ENCODE measurements around the gene USP32. TPM values are rescaled to one million over a fixed set of nuclear protein-coding genes. Genes with fewer than 3 reads are reported as not detected.
"Not testable (repeated sequence)": the region's sequence is repeated elsewhere in the genome, so short reads cannot be mapped to it uniquely, and the experiment has no call there.

USP32 gene
- total RNA-seq, 2 experiments from 2014 or later, result 35.8 to 40.1 TPM

DNA sequence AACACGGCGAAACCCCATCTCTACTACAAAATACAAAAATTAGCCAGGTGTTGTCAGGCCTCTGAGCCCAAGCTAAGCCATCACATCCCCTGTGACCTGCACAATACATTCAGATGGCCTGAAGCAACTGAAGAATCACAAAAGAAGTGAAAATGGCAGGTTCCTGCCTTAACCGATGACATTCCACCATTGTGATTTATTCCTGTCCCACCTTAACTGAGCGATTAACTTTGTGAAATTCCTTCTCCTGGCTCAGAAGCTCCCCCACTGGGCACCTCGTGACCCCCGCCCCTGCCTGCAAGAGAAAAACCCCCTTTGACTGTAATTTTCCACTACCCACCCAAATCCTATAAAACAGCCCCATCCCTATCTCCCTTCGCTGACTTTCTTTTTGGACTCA, 7.0 kb downstream of the USP32 start:
- H3K27me3 Mint-ChIP-seq; POLR2A ChIA-PET; H3K36me3 Mint-ChIP-seq (ENCODE audit: low read depth); H3K4me3 Mint-ChIP-seq; H3K9me3 Mint-ChIP-seq; H3K27ac Mint-ChIP-seq; DNase-seq: not testable (repeated sequence)
- CTCF ChIA-PET, result interaction anchor here (0.7 kb wide), 1 partner anchor 20 kb away, joined by 3 read pairs; no protein-coding TSS in a partner anchor
- peaks cover 36% of the 10 kb centered on the region for H3K4me1 Mint-ChIP-seq

- Mint-ChIP-seq H3K4me1 (peaks cover 28% of the 10 kb centered on the region), H3K27me3 (no peaks in the 10 kb centered on the region), H3K36me3 (ENCODE audit: low read depth) (peaks cover 6% of the 10 kb centered on the region), H3K27ac (no peak overlapping the region), H3K4me3 (no peak overlapping the region), H3K9me3 (no peaks in the 10 kb centered on the region)
- no peak for DNase-seq
- POLR2A ChIA-PET, result no interaction called here
- CTCF ChIA-PET, result interaction anchor here (1.0 to 1.3 kb wide), 2 partner anchors 9 to 153 kb away, joined by 3 to 5 read pairs; partner anchors contain the start of gene USP32
Observed at GRCh38 chr17:60383379-60383778, 8.6 kb downstream of the USP32 start.

- H3K4me3 Mint-ChIP-seq, result no peak overlapping the region
- CTCF ChIA-PET, result interaction anchor here (1.3 kb wide), 1 partner anchor 10 kb away, joined by 5 read pairs; the partner anchor contains the start of gene USP32
- H3K9me3 Mint-ChIP-seq, result no peaks in the 10 kb centered on the region
- H3K27ac Mint-ChIP-seq, result no peak overlapping the region
- H3K27me3 Mint-ChIP-seq, result no peaks in the 10 kb centered on the region
- H3K36me3 Mint-ChIP-seq (ENCODE audit: low read depth), result peaks cover 8% of the 10 kb centered on the region
- POLR2A ChIA-PET, result interaction anchor here (1.2 kb wide), 1 partner anchor 10 kb away, joined by 3 read pairs; the partner anchor contains the start of gene USP32
- peaks cover 23% of the 10 kb centered on the region for H3K4me1 Mint-ChIP-seq
- no peak for DNase-seq
Observed at GRCh38 chr17:60381958-60382357, 10.0 kb downstream of the USP32 start.

- H3K4me3 Mint-ChIP-seq; H3K27ac Mint-ChIP-seq; H3K9me3 Mint-ChIP-seq; H3K36me3 Mint-ChIP-seq (ENCODE audit: low read depth); POLR2A ChIA-PET; H3K27me3 Mint-ChIP-seq; DNase-seq: not testable (repeated sequence)
- CTCF ChIA-PET, result interaction anchor here (0.6 kb wide), 1 partner anchor 236 kb away, joined by 3 read pairs; no protein-coding TSS in a partner anchor
- peaks cover 11% of the 10 kb centered on the region for H3K4me1 Mint-ChIP-seq
Observed at GRCh38 chr17:60379461-60379860, 12.5 kb downstream of the USP32 start.

DNA sequence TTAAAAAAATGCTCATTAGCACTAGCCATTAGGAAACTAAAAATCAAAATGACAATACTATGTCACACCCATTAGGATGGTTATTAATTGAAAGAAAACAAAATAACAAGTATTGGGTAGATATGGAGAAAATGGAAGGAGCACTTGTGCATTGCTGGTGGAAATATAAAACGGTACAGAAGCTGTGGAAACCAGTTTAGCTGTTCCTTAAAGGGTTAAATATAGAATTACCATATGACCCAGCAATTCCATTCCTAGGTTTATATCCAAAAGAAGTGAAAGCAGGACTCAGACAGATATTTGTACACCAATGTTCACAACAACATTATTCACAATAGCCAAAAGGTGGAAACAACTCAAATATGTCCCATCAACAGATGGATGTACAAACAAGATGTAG, 13.7 kb downstream of the USP32 start:
- DNase-seq, H3K27me3 Mint-ChIP-seq, H3K9me3 Mint-ChIP-seq, H3K4me3 Mint-ChIP-seq, H3K27ac Mint-ChIP-seq, POLR2A ChIA-PET, CTCF ChIA-PET, H3K4me1 Mint-ChIP-seq: not testable (repeated sequence)
- peaks cover 11% of the 10 kb centered on the region for H3K36me3 Mint-ChIP-seq (ENCODE audit: low read depth)

DNA sequence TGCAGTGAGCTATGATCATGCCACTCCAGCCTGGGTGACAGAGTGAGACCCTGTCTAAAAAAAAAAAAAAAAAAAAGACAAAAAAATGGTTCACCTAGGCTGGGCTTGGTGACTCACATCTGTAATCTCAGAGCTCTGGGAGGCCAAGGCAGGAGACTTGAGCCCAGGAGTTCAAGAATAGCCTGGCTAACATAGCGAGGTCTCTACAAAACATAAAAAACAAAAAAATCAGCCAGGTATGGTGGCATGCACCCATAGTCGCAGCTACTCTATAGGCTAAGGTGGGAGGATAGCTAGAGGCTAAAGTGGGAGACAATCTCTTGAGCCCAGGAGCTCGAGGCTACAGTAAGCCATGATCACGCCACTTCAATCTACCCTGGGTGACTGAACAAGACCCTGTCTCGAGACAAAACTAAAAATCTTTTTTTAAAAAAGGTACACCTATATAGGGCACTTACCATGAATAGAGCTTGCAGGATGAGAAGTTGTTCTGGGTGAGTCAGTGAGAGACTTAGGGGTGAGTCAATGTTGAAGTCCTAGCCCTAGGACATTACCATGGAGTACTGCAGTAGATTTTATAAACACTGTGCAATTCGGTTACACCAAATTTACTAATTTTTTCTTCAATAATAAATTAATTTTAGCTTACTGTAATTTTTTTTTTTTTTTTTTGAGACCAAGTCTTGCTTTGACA, 19.0 kb downstream of the USP32 start:
- Mint-ChIP-seq H3K9me3 (no peaks in the 10 kb centered on the region), H3K27ac (no peak overlapping the region), H3K27me3 (no peaks in the 10 kb centered on the region), H3K4me3 (no peak overlapping the region), H3K36me3 (ENCODE audit: low read depth) (peaks cover 12% of the 10 kb centered on the region), H3K4me1 (peaks cover 19% of the 10 kb centered on the region)
- ChIA-PET POLR2A (no interaction called here), CTCF (interaction anchor here (0.7 to 1.3 kb wide), 4 partner anchors 17 to 145 kb away, joined by 3 to 4 read pairs (median 3); partner anchors contain the start of gene USP32)
- no peak for DNase-seq

- POLR2A ChIA-PET, result no interaction called here
Observed at GRCh38 chr17:60371818-60372510, 20.0 kb downstream of the USP32 start.

GRCh38 chr17:60371416-60371815, 20.5 kb downstream of the USP32 start:
- CTCF ChIA-PET, result interaction anchor here (0.7 kb wide), 1 partner anchor 21 kb away, joined by 6 read pairs; no protein-coding TSS in a partner anchor
- Mint-ChIP-seq H3K36me3 (ENCODE audit: low read depth) (peaks cover 7% of the 10 kb centered on the region), H3K4me3 (no peak overlapping the region), H3K9me3 (no peaks in the 10 kb centered on the region), H3K4me1 (peaks cover 19% of the 10 kb centered on the region), H3K27me3 (no peaks in the 10 kb centered on the region), H3K27ac (no peak overlapping the region)
- POLR2A ChIA-PET, result no interaction called here
- no peak for DNase-seq

More at GRCh38 chr17:60371818-60372510, 20.0 kb downstream of the USP32 start:
- no peak for DNase-seq
- Mint-ChIP-seq H3K9me3 (no peaks in the 10 kb centered on the region), H3K4me3 (no peak overlapping the region), H3K4me1 (peaks cover 19% of the 10 kb centered on the region), H3K27me3 (no peaks in the 10 kb centered on the region), H3K27ac (no peak overlapping the region), H3K36me3 (ENCODE audit: low read depth) (peaks cover 10% of the 10 kb centered on the region)
- CTCF ChIA-PET, result interaction anchor here (0.7 to 1.0 kb wide), 2 partner anchors 20 to 144 kb away, joined by 3 to 6 read pairs; no protein-coding TSS in a partner anchor

GRCh38 chr17:60369727-60370126, 22.2 kb downstream of the USP32 start:
- peaks cover 7% of the 10 kb centered on the region for H3K36me3 Mint-ChIP-seq (ENCODE audit: low read depth)
- no peak overlapping the region for H3K27ac Mint-ChIP-seq
- H3K9me3 Mint-ChIP-seq, result no peaks in the 10 kb centered on the region
- ChIA-PET POLR2A (interaction anchor here (0.6 kb wide), 1 partner anchor 20 kb away, joined by 3 read pairs; no protein-coding TSS in a partner anchor), CTCF (interaction anchor here (0.9 kb wide), 1 partner anchor 8 kb away, joined by 3 read pairs; no protein-coding TSS in a partner anchor)
- no peaks in the 10 kb centered on the region for H3K27me3 Mint-ChIP-seq
- no peak for DNase-seq
- peaks cover 19% of the 10 kb centered on the region for H3K4me1 Mint-ChIP-seq
- no peak overlapping the region for H3K4me3 Mint-ChIP-seq

GRCh38 chr17:60363700-60364405, 28.1 kb downstream of the USP32 start:
- peaks cover 3% of the 10 kb centered on the region for H3K36me3 Mint-ChIP-seq (ENCODE audit: low read depth)
- H3K4me1 Mint-ChIP-seq, result peaks cover 7% of the 10 kb centered on the region
- CTCF ChIA-PET, result no interaction called here
- no peak overlapping the region for H3K27ac Mint-ChIP-seq
- no peak for DNase-seq
- POLR2A ChIA-PET, result no interaction called here
- H3K27me3 Mint-ChIP-seq, result no peaks in the 10 kb centered on the region
- H3K9me3 Mint-ChIP-seq, result no peaks in the 10 kb centered on the region
- H3K4me3 Mint-ChIP-seq, result no peak overlapping the region

GRCh38 chr17:60362329-60362728, 29.6 kb downstream of the USP32 start:
- Mint-ChIP-seq H3K36me3 (ENCODE audit: low read depth) (no peaks in the 10 kb centered on the region), H3K4me3 (no peak overlapping the region), H3K9me3 (no peaks in the 10 kb centered on the region), H3K27ac (no peak overlapping the region), H3K4me1 (peaks cover 14% of the 10 kb centered on the region), H3K27me3 (no peaks in the 10 kb centered on the region)
- no peak for DNase-seq
- ChIA-PET CTCF (no interaction called here), POLR2A (interaction anchor here (1.1 kb wide), 1 partner anchor 30 kb away, joined by 4 read pairs; the partner anchor contains the start of gene USP32)

- no peaks in the 10 kb centered on the region for H3K27me3 Mint-ChIP-seq
- no peaks in the 10 kb centered on the region for H3K9me3 Mint-ChIP-seq
- no peak overlapping the region for H3K4me3 Mint-ChIP-seq
- DNase-seq, result no peak
- no peak overlapping the region for H3K27ac Mint-ChIP-seq
- ChIA-PET CTCF (interaction anchor here (0.7 kb wide), 1 partner anchor 8 kb away, joined by 3 read pairs; no protein-coding TSS in a partner anchor), POLR2A (interaction anchor here (1.1 kb wide), 1 partner anchor 30 kb away, joined by 4 read pairs; the partner anchor contains the start of gene USP32)
- H3K36me3 Mint-ChIP-seq (ENCODE audit: low read depth), result no peaks in the 10 kb centered on the region
- peaks cover 16% of the 10 kb centered on the region for H3K4me1 Mint-ChIP-seq
Observed at GRCh38 chr17:60361889-60362288, 30.0 kb downstream of the USP32 start.
